Astrocyte (in vitro differentiated cells and primary cell): ENCODE results near the gene TSC2. TPM values are rescaled to one million over a fixed set of nuclear protein-coding genes. Genes with fewer than 3 reads are reported as not detected.
A peak's percentile ranks its signal among the peaks of the same experiment; 100 is the strongest.
"Not testable (repeated sequence)": the region's sequence is repeated elsewhere in the genome, so short reads cannot be mapped to it uniquely, and the experiment has no call there.

Experiments
- DNase-seq: peaks from one replicate; pipeline ENCODE4 v3.0.0-alpha.2; 2010; ENCODE audit warnings: low read depth
- FAIRE-seq: peaks from 2 replicates; lab custom pipeline; 2011; peaks lifted over from hg19 to GRCh38; lab: Jason Lieb, UNC
- H2AFZ ChIP-seq: 2 replicates; pipeline ENCODE4 v1.6.0; 2012; ENCODE audit warnings: low read depth, low read length, inconsistent platforms
- H3K27ac ChIP-seq: 2 replicates; pipeline ENCODE4 v1.5.1; 2011; ENCODE audit warnings: low read depth, low read length, inconsistent platforms
- H3K27me3 ChIP-seq: 2 replicates; pipeline ENCODE4 v1.6.0; 2011; ENCODE audit warnings: low read length, inconsistent platforms; ENCODE audit not compliant: insufficient read depth
- H3K36me3 ChIP-seq: 2 replicates; pipeline ENCODE4 v1.5.1; 2011; ENCODE audit warnings: low read length, inconsistent platforms; ENCODE audit not compliant: insufficient read depth
- H3K4me1 ChIP-seq: 2 replicates; pipeline ENCODE4 v1.5.1; 2011; ENCODE audit warnings: low read length, inconsistent platforms; ENCODE audit not compliant: insufficient read depth
- H3K4me2 ChIP-seq: 2 replicates; pipeline ENCODE4 v1.6.0; 2012; ENCODE audit warnings: low read length, inconsistent platforms
- H3K4me3 ChIP-seq: 2 replicates; pipeline ENCODE4 v1.5.1; 2011; ENCODE audit warnings: low read depth, mild to moderate bottlenecking, low read length, inconsistent platforms; ENCODE audit not compliant: insufficient read depth
- H3K79me2 ChIP-seq: 2 replicates; pipeline ENCODE4 v1.6.0; 2012; ENCODE audit warnings: mild to moderate bottlenecking, low read length, inconsistent platforms; ENCODE audit not compliant: insufficient read depth
- H3K9ac ChIP-seq: 2 replicates; pipeline ENCODE4 v1.6.0; 2012; ENCODE audit warnings: mild to moderate bottlenecking, low read length, inconsistent platforms
- H3K9me3 ChIP-seq: 2 replicates; pipeline ENCODE4 v1.5.1; 2012; ENCODE audit warnings: low read depth, mild to moderate bottlenecking, low read length, inconsistent platforms; ENCODE audit not compliant: insufficient read depth
- H4K20me1 ChIP-seq: 2 replicates; pipeline ENCODE4 v1.6.0; 2012; ENCODE audit warnings: low read length, inconsistent platforms; ENCODE audit not compliant: insufficient read depth
- H3K27ac Mint-ChIP-seq: one replicate; pipeline ENCODE4 v1.8.0; 2021; ENCODE audit warnings: mild to moderate bottlenecking, mixed read lengths; ENCODE audit not compliant: unreplicated experiment
- H3K27me3 Mint-ChIP-seq: one replicate; pipeline ENCODE4 v1.8.0; 2021; ENCODE audit warnings: low read depth, mixed read lengths; ENCODE audit not compliant: unreplicated experiment
- H3K36me3 Mint-ChIP-seq: one replicate; pipeline ENCODE4 v1.8.0; 2021; ENCODE audit warnings: low read depth, mixed read lengths; ENCODE audit not compliant: unreplicated experiment
- H3K4me1 Mint-ChIP-seq: one replicate; pipeline ENCODE4 v1.8.0; 2021; ENCODE audit warnings: low read depth, mixed read lengths; ENCODE audit not compliant: unreplicated experiment
- H3K4me3 Mint-ChIP-seq: one replicate; pipeline ENCODE4 v1.8.0; 2021; ENCODE audit warnings: mild to moderate bottlenecking, moderate library complexity, mixed read lengths; ENCODE audit not compliant: unreplicated experiment
- H3K9me3 Mint-ChIP-seq: one replicate; pipeline ENCODE4 v1.8.0; 2021; ENCODE audit warnings: mild to moderate bottlenecking, mixed read lengths; ENCODE audit not compliant: unreplicated experiment
- total RNA-seq: library from RNA; stranded (reverse); gene quantifications from 2 replicates; pipeline ENCODE4 v1.2.1, GENCODE V29; 2021

TSC2 gene
- total RNA-seq, 1 donor from 2014 or later, result 89.5 TPM

- Histone ChIP-seq H3K9ac (peak overlapping the region; percentile 82), H3K79me2 (peaks cover 68% of the 10 kb centered on the region), H3K4me1 (peaks cover 44% of the 10 kb centered on the region), H3K4me3 (peak overlapping the region; percentile 49), H3K27ac (peak overlapping the region; percentile 84), H3K4me2 (peak overlapping the region; percentile 80), H4K20me1 (peaks cover 15% of the 10 kb centered on the region)
- H3K4me3 Mint-ChIP-seq, H3K27me3 ChIP-seq, H3K36me3 ChIP-seq, H2AFZ ChIP-seq, H3K9me3 ChIP-seq, H3K27me3 Mint-ChIP-seq, FAIRE-seq, DNase-seq, H3K9me3 Mint-ChIP-seq, H3K36me3 Mint-ChIP-seq: not testable (repeated sequence)
- Mint-ChIP-seq H3K4me1 (peaks cover 15% of the 10 kb centered on the region), H3K27ac (peak overlapping the region; percentile 58)
Measured at GRCh38 chr16:2125609-2126008, 77.8 kb downstream of the TSC2 start.

GRCh38 chr16:2126161-2126743, 78.5 kb downstream of the TSC2 start:
- Histone ChIP-seq H3K79me2 (peaks cover 66% of the 10 kb centered on the region), H3K4me1 (peaks cover 44% of the 10 kb centered on the region), H3K4me2 (peak overlapping the region; percentile 52), H3K9ac (peak overlapping the region; percentile 27), H4K20me1 (peaks cover 10% of the 10 kb centered on the region)
- H3K36me3 Mint-ChIP-seq, H3K27me3 Mint-ChIP-seq, H3K36me3 ChIP-seq, H3K4me3 ChIP-seq, H3K9me3 ChIP-seq, H3K27ac Mint-ChIP-seq, H2AFZ ChIP-seq, H3K4me3 Mint-ChIP-seq, DNase-seq, FAIRE-seq, H3K27ac ChIP-seq, H3K27me3 ChIP-seq, H3K9me3 Mint-ChIP-seq: not testable (repeated sequence)
- H3K4me1 Mint-ChIP-seq, result peaks cover 15% of the 10 kb centered on the region

- not testable (repeated sequence) for H3K36me3 ChIP-seq, H3K27me3 Mint-ChIP-seq, H3K27ac ChIP-seq, H3K27me3 ChIP-seq, H3K9me3 Mint-ChIP-seq, H4K20me1 ChIP-seq, H2AFZ ChIP-seq, H3K9me3 ChIP-seq, H3K27ac Mint-ChIP-seq, DNase-seq, H3K4me3 ChIP-seq, H3K36me3 Mint-ChIP-seq, FAIRE-seq
- peaks cover 63% of the 10 kb centered on the region for H3K79me2 ChIP-seq
- peaks cover 44% of the 10 kb centered on the region for H3K4me1 ChIP-seq
- peak overlapping the region; percentile 35 for H3K4me3 Mint-ChIP-seq
- H3K4me1 Mint-ChIP-seq, result peaks cover 15% of the 10 kb centered on the region
- peak overlapping the region; percentile 52 for H3K4me2 ChIP-seq
- peak overlapping the region; percentile 18 for H3K9ac ChIP-seq
Measured at GRCh38 chr16:2126928-2127556, 79.3 kb downstream of the TSC2 start.

GRCh38 chr16:2127630-2128280, 80.0 kb downstream of the TSC2 start:
- H2AFZ ChIP-seq, H3K27ac ChIP-seq, H3K4me3 Mint-ChIP-seq, H3K27ac Mint-ChIP-seq, H3K9ac ChIP-seq, H3K36me3 ChIP-seq, H3K27me3 ChIP-seq, H3K9me3 ChIP-seq, H3K9me3 Mint-ChIP-seq, H3K36me3 Mint-ChIP-seq, H4K20me1 ChIP-seq, H3K4me3 ChIP-seq, H3K27me3 Mint-ChIP-seq, FAIRE-seq: not testable (repeated sequence)
- peaks cover 15% of the 10 kb centered on the region for H3K4me1 Mint-ChIP-seq
- peak; percentile 28 for DNase-seq
- H3K4me2 ChIP-seq, result peak overlapping the region; percentile 52
- H3K79me2 ChIP-seq, result peaks cover 56% of the 10 kb centered on the region
- H3K4me1 ChIP-seq, result peaks cover 44% of the 10 kb centered on the region

- not testable (repeated sequence) for H4K20me1 ChIP-seq, H3K4me2 ChIP-seq, H3K4me3 Mint-ChIP-seq, FAIRE-seq, H3K36me3 Mint-ChIP-seq, H3K9ac ChIP-seq, H3K9me3 Mint-ChIP-seq, H3K27ac Mint-ChIP-seq, H3K27me3 Mint-ChIP-seq, H3K27me3 ChIP-seq, H3K36me3 ChIP-seq, H3K4me3 ChIP-seq, H3K9me3 ChIP-seq, H3K27ac ChIP-seq, H2AFZ ChIP-seq
- Histone ChIP-seq H3K4me1 (peaks cover 39% of the 10 kb centered on the region), H3K79me2 (peaks cover 50% of the 10 kb centered on the region)
- H3K4me1 Mint-ChIP-seq, result peaks cover 15% of the 10 kb centered on the region
- peak; percentile 58 for DNase-seq
Measured at GRCh38 chr16:2129251-2129650, 81.5 kb downstream of the TSC2 start.
